Stimulated activated CD8-positive, alpha-beta memory T cell treated with anti-CD3 and anti-CD28 coated beads, Interleukin-4, amount 100 ng/mL, for 48 hours (primary cell): ENCODE results near the gene GJD2.

Experiments used
- DNase-seq: peaks from one replicate; pipeline ENCODE4 v3.0.0-alpha.2; 2020

The GJD2 gene

DNA sequence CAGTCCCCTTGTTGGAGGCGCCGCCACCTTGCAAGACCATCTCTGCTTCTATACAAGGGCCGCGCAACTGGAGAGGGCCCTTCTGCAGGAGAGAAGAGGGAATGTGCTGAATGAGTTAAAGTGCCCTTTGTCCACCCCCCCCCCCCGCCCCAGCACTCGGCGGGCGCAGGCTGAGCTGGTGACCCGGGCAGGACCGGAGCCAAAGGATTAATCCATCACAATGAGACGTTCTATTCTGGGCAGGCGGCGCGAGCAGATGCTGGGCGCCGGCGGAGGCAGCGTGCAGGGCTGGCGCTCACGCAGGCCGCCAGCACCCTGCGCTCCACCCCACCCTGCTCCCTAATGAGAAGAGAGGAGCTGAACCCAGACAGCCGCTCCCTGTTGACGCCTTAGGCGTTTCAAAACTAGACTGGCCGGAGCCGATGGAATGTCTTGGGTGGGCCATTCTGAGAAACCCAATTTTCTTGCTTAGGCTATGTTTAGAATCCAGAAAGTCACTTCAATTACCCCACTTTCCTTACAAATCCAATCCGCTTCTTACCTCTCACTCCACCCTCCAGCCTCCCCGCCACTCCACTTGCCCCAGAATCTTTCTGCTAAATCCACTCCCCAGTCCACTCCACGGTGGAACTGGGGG is 32.9 kb downstream of the GJD2 start:
- no peak for DNase-seq

DNA sequence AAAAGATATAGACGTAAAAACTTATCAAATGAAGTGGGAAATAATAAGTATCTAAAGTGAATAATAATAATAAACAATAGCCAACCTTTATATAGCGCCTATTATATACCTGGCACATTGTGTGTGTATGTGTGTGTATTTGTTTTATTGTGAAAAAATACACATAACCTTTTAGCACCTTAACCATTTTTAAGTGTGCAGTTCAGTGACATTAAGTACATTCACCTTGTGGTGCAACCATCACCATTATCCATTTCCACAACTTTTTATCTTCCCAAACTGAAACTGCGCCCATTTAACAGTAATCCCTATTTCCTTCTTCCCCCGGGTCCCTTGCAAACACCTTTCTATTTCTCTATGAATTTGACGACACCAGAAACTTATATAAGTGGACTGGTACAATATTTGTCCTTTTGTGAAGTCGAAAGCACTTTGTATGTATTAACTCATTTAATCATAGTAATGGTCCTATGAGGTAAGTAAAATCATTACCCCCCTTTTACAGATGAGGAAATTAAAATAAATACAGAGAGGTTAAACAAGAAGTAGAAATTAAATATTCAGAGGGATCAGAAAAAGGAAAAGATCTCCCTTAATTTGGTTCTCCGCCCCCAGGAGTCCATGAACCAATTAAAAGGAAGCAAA is 33.5 kb downstream of the GJD2 start:
- DNase-seq: no peak

DNA sequence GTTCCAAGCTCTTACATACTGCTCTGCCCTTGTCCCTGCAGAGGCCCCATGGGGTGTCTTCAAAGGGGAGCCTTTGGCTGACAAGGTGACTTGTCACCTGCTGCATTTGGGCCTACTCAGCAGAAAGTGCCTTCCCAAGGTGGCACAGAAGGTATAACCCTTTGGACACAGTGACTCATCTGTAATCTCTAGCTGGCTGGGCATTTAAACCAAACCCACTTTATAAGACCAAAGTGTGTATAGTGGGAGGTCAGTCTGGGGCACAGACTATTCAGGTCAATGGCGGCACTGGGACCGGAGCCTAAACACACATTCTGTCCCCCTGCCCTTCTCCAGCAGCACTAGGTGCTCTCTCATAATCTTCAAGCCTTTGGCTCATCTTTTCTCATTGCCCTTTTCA is 35.1 kb downstream of the GJD2 start:
- DNase-seq: no peak

DNA sequence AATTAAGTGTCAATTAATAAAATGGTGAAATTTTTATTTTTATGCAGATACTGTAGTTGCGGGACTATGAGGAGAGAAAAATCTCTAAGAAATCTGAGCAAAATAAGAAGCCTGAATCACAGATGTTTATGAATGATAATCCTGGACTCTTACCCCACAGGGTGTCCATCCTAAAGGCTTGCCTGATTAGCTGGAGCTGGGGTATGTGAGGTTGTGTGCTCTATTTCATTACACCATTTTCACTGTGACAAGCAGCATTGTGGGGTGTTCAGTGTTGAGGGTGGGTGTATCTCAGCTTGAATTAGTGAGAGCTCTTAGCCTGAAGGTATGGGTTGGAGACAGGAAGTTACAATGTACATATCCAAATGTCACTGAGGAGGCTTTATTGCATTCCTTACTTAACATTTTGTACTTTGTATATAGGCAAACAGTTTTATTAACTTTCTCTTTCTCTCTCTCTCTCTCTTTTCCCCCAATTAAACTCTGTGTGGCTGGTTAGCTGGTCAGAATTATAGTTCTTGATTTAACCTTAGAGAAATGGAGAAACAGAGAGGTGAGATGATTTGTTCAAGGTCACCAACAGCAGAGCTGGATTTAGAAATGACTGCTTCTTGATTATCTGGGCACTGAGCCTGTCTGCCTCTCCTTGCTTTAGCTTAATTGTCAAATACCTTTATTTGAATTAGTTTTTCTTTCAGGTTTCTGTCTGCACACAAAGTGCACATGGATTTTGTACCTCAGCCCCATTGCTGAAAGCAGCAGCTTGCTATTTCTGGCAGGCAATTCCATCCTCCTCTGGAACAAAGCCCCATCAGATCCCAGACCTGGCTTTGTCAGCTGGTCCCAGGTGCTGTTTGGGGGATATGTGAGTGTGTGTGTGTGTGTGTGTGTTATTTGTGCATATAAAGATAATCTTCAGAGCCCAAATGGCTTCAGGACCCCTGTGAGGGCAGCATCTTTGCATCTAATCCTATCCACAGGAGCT is 35.8 kb downstream of the GJD2 start:
- DNase-seq: no peak

DNA sequence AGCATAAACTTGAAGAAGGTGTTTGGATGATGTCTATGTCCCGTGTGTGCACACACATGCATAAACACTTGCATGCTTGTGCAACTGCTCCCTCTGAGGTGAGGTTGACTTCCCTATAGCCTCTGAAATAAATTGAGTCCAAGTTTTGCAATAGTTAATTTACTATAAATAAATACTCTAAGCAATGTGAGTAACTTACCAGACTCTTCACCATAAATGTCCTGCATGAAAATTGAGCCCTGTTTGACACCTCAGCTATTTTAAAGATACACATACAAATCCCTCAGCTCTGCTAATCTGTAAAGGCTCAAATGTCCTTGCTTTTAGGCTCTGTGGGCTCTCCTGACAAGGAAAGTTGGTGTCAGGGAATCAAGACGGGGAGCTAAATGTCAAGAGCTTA is 37.1 kb downstream of the GJD2 start:
- DNase-seq: no peak

DNA sequence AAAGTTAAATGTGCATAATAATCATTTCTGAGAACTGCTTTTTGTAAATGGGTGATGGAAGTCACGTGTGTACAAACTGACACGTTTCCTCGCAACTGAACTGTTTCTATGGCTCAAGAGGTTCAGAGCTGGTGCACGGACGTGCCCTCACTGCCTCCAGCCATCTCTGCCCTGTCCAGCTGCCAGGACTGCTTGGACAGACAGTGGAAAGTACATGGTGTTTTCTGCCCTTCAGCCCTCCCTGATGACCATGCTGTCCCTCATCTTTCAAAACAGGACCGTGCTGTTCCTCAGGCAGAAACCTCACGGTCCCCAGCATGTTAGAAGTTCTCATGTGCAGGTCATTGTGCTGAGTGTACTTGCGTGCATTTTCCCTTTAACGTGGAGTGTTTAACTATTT is 38.7 kb downstream of the GJD2 start:
- DNase-seq: no peak

DNA sequence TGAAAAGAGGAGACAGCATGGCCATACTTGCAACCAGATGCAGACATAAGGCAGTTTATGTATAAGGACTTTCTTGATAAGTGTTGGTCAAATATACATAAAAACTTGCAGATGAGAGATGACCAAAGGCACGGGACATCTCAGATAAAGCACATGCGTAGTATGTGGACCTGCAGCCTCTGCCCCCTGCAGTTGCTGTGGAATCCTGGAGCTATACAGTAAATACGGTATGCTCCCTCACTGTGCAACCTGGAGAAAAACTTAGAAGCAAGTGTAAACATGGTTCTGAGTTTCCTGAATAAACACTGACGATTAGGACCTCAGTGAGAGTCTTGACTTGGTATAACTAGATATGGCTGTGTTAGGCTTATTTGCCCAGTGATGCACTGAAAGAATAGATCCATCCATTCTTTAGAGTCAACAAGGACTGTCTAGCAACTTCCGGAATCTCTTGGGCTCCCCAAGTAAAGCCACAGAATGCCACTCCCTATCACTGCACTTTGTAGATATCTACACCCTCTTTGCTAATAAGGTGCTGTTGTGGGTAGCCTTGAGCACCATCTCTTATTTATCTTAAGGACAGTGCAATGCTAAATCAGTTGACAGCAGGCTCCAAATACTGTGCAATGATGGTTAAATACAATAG is 40.2 kb downstream of the GJD2 start:
- DNase-seq: no peak

DNA sequence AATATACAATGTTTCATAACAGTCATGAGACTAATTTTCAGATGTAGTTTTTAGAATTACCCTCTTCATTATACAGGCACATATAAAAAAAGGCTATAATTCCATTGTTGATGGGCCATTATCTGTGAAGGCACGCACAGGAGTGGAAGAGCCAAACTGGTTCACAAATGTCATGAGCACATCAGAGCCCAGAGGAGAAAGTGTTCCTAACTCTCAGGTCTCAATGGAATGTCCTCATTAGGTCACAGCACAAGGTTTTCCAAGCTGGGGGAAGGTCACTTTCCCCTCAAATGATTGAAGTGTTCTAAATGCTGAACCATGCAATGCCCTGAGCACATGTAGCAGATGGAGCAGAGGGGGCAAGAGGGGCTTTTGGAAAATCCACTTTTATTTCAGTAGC is 41.2 kb downstream of the GJD2 start:
- DNase-seq: no peak

DNA sequence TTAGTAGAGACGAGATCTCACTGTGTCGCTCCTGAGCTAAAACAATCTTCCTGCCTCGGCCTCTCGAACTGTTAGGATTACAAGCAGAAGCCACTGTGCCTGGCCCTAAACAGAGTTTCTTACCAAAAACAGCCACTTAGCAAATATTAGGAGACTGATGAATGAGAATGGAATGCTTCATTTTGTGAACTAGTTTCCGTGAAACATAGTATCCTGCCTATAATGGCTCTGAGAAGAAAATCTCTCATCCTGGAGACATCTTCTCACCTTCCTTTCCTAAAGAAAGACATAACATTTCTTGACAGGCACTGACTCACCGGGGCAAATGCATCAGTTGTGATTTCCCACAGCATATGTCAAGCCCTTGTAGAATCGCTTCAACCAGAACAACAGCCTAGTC is 44.9 kb downstream of the GJD2 start:
- no peak for DNase-seq

DNA sequence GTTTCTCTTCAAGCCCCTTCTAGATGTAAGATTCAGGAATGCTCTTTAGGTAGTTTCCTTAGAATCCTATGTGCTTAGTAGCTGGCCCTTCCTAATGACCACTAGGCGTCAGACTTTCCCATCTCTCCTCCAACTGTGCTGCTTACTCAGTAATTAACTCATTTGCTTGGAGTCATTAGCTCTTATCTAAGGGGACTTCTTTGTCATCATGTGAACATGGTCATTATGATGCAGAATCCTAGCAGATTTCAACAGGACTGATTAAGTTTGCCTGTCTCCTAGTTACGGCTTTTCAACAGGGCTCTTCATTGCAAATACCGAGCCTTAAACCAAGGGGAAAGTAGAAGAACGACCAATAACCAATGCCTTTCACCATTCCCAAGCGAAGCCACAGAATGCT is 46.4 kb downstream of the GJD2 start:
- no peak for DNase-seq

DNA sequence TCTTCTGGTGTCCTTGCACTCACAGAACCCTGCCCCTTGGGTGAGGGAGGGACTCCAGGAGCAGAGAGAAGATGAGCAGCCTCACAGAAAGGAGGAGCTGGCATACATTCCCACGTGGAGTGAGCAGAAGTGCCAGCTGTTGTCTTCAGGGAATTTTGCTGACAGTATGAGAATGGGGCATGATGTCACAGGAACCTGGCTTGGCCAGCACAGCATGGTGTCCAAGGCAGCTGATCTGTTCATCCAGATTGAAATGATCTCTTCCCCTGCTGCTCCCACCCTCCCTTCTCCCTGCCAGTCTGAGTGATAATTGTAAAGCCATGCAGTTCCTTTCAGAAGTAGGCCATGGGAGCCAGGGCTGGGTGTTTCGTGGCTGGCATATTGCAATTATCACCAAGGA is 53.3 kb downstream of the GJD2 start:
- no peak for DNase-seq
